PC-3 (cell line): Measurements from ENCODE around the gene CD200R1. TPM values are rescaled to one million over a fixed set of nuclear protein-coding genes. Genes with fewer than 3 reads are reported as not detected.

Experiments used
- ATAC-seq: fragments of 200-7000 bp; cut with Tn5 transposase; 2 replicates; pipeline ENCODE4 v1.9.1; 2020; ENCODE audit warnings: mild to moderate bottlenecking, moderate library complexity
- BruUV-seq: library from RNA; stranded (reverse); fragments of 400-500 nt; replicated peaks from 2 replicates; lab custom pipeline; 2021; lab: Mats Ljungman, UMichigan
- CTCF ChIA-PET: fragments of 300-600 bp; sonication (Branson Sonifier 250); formaldehyde crosslinking; loops from one replicate; lab custom pipeline; 2022; ENCODE audit warnings: antibody characterized with exemption; lab: Charles Lee
- POLR2A ChIA-PET: fragments of 300-600 bp; sonication (Branson Sonifier 250); formaldehyde crosslinking; loops from one replicate; lab custom pipeline; 2022; ENCODE audit warnings: antibody characterized with exemption; ENCODE audit not compliant: unreplicated experiment; lab: Charles Lee
- DNase-seq: peaks from one replicate; pipeline ENCODE4 v3.0.0-alpha.2; 2015
- H2AFZ ChIP-seq: fragments of 300-600 bp; sonication (generic); 2 replicates; pipeline ENCODE4 v1.6.0; 2016; ENCODE audit warnings: antibody characterized with exemption, low read length
- H3F3A ChIP-seq: fragments of 300-600 bp; sonication (generic); one replicate; pipeline ENCODE4 v1.6.0; 2017; ENCODE audit warnings: antibody characterized with exemption, low read length, control low read depth, mild to moderate bottlenecking; ENCODE audit not compliant: unreplicated experiment
- H3K27ac ChIP-seq: fragments of 300-600 bp; sonication (generic); 2 replicates; pipeline ENCODE4 v1.5.1; 2016; ENCODE audit warnings: mild to moderate bottlenecking, low read length
- H3K27me3 ChIP-seq: fragments of 300-600 bp; sonication (generic); 2 replicates; pipeline ENCODE4 v1.6.1; 2016; ENCODE audit warnings: low read length, mixed read lengths
- H3K36me3 ChIP-seq: fragments of 300-600 bp; sonication (generic); 2 replicates; pipeline ENCODE4 v1.6.1; 2016; ENCODE audit warnings: low read depth, mixed run types, low read length, mixed read lengths
- H3K4me1 ChIP-seq: fragments of 300-600 bp; sonication (generic); 2 replicates; pipeline ENCODE4 v1.5.1; 2016; ENCODE audit warnings: low read length; ENCODE audit not compliant: insufficient read depth
- H3K4me2 ChIP-seq: fragments of 300-600 bp; sonication (generic); 2 replicates; pipeline ENCODE4 v1.6.0; 2016; ENCODE audit warnings: low read length
- H3K4me3 ChIP-seq: fragments of 300-600 bp; sonication (generic); 2 replicates; pipeline ENCODE4 v1.5.1; 2016; ENCODE audit warnings: mild to moderate bottlenecking, low read length, mixed read lengths
- H3K79me2 ChIP-seq: fragments of 300-600 bp; sonication (generic); 2 replicates; pipeline ENCODE4 v1.6.1; 2017; ENCODE audit warnings: low read length, mixed read lengths
- H3K9ac ChIP-seq: fragments of 300-600 bp; sonication (generic); 2 replicates; pipeline ENCODE4 v1.6.0; 2016; ENCODE audit warnings: mild to moderate bottlenecking, low read length
- H3K9me2 ChIP-seq: fragments of 300-600 bp; sonication (generic); replicated peaks from 2 replicates; pipeline ENCODE4 v1.6.1; 2016; ENCODE audit warnings: mixed run types, low read length, mixed read lengths
- H3K9me3 ChIP-seq: fragments of 300-600 bp; sonication (generic); 2 replicates; pipeline ENCODE4 v1.6.1; 2016; ENCODE audit warnings: low read length, mixed read lengths
- H4K20me1 ChIP-seq: fragments of 300-600 bp; sonication (generic); 2 replicates; pipeline ENCODE4 v1.6.1; 2016; ENCODE audit warnings: low read length, mixed read lengths
- EZH2 ChIP-seq: fragments of 300-600 bp; sonication (generic); IDR thresholded peaks from one replicate; pipeline ENCODE4 v1.6.1; 2017; ENCODE audit warnings: antibody characterized with exemption, mild to moderate bottlenecking, low read length; ENCODE audit not compliant: unreplicated experiment
- EZH2phosphoT487 ChIP-seq: fragments of 300-600 bp; sonication (generic); IDR thresholded peaks from 2 replicates; pipeline ENCODE4 v1.6.1; 2018; ENCODE audit warnings: mild to moderate bottlenecking, antibody characterized with exemption, low read length, borderline replicate concordance
- intact Hi-C: fragments of 100-400 bp; cut with micrococcal nuclease; formaldehyde crosslinking; loops from 2 replicates; pipeline ENCODE4 v1.9.0; 2023
- total RNA-seq: library from RNA; depleted of rRNA; stranded (reverse); fragments of >200 nt; gene quantifications from 2 replicates; pipeline ENCODE4 v1.2.3, GENCODE V29; 2014
- TF ChIP-seq, protein P1 (sequence below): fragments of 300-600 bp; sonication (generic); conservative IDR thresholded peaks from 2 replicates; pipeline ENCODE4 v1.5.1; 2017; ENCODE audit warnings: antibody characterized with exemption, low read depth, mild to moderate bottlenecking, low read length

Gene CD200R1
- total RNA-seq, 1 experiment from 2014 or later, result not detected

GRCh38 chr3:112904786-112905185 is 70.1 kb downstream of the CD200R1 start:
- H3K27me3 ChIP-seq, result peaks cover 4% of the 10 kb centered on the region; the same call in 1 of the 2 replicates
- H3K4me2 ChIP-seq, result no peak overlapping the region
- H3K4me1 ChIP-seq, result no peaks in the 10 kb centered on the region
- POLR2A ChIA-PET, result no interaction called here
- no peak overlapping the region for H3K9ac ChIP-seq
- no peaks in the 10 kb centered on the region for H4K20me1 ChIP-seq
- no peaks in the 10 kb centered on the region for H3K9me2 ChIP-seq
- intact Hi-C loops, result no loop called here
- H3K9me3 ChIP-seq, result no peaks in the 10 kb centered on the region
- CTCF ChIA-PET, result no interaction called here
- ATAC-seq (no peak), DNase-seq (no peak)
- H3F3A ChIP-seq, result no peaks in the 10 kb centered on the region
- BruUV-seq, result no TSS peak
- TF ChIP-seq, protein P1, sequence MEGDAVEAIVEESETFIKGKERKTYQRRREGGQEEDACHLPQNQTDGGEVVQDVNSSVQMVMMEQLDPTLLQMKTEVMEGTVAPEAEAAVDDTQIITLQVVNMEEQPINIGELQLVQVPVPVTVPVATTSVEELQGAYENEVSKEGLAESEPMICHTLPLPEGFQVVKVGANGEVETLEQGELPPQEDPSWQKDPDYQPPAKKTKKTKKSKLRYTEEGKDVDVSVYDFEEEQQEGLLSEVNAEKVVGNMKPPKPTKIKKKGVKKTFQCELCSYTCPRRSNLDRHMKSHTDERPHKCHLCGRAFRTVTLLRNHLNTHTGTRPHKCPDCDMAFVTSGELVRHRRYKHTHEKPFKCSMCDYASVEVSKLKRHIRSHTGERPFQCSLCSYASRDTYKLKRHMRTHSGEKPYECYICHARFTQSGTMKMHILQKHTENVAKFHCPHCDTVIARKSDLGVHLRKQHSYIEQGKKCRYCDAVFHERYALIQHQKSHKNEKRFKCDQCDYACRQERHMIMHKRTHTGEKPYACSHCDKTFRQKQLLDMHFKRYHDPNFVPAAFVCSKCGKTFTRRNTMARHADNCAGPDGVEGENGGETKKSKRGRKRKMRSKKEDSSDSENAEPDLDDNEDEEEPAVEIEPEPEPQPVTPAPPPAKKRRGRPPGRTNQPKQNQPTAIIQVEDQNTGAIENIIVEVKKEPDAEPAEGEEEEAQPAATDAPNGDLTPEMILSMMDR, result no peak
- no peaks in the 10 kb centered on the region for H3K36me3 ChIP-seq
- H3K79me2 ChIP-seq, result no peaks in the 10 kb centered on the region
- no peak overlapping the region for H2AFZ ChIP-seq
- H3K27ac ChIP-seq, result no peak overlapping the region
- H3K4me3 ChIP-seq, result no peak overlapping the region

GRCh38 chr3:112900113-112900512 is 74.8 kb downstream of the CD200R1 start:
- BruUV-seq, result no TSS peak
- no peaks in the 10 kb centered on the region for H3K36me3 ChIP-seq
- no peak overlapping the region for H3K4me2 ChIP-seq
- no peaks in the 10 kb centered on the region for H3K79me2 ChIP-seq
- H3K4me3 ChIP-seq, result no peak overlapping the region
- intact Hi-C loops, result no loop called here
- no peak overlapping the region for H3K27ac ChIP-seq
- H3K27me3 ChIP-seq, result peaks cover 8% of the 10 kb centered on the region; the same call in 1 of the 2 replicates
- no peaks in the 10 kb centered on the region for H3F3A ChIP-seq
- ChIA-PET CTCF (no interaction called here), POLR2A (no interaction called here)
- H4K20me1 ChIP-seq, result no peaks in the 10 kb centered on the region
- no peaks in the 10 kb centered on the region for H3K9me2 ChIP-seq
- no peak overlapping the region for H2AFZ ChIP-seq
- DNase-seq (no peak), ATAC-seq (no peak)
- H3K4me1 ChIP-seq, result no peaks in the 10 kb centered on the region
- no peak overlapping the region for H3K9ac ChIP-seq
- no peaks in the 10 kb centered on the region for H3K9me3 ChIP-seq
- TF ChIP-seq EZH2phosphoT487, result no peak
- TF ChIP-seq EZH2, result no peak
- TF ChIP-seq, protein P1, result no peak

GRCh38 chr3:112897791-112898190 is 77.1 kb downstream of the CD200R1 start:
- no peaks in the 10 kb centered on the region for H3K9me2 ChIP-seq
- no peak overlapping the region for H3K9ac ChIP-seq
- H3K36me3 ChIP-seq, result no peaks in the 10 kb centered on the region
- H3K4me3 ChIP-seq, result no peak overlapping the region
- H3K4me2 ChIP-seq, result no peak overlapping the region
- DNase-seq (no peak), ATAC-seq (no peak)
- H3K9me3 ChIP-seq, result no peaks in the 10 kb centered on the region
- intact Hi-C loops, result no loop called here
- ChIA-PET POLR2A (no interaction called here), CTCF (no interaction called here)
- TF ChIP-seq, protein P1, result no peak
- no peak for TF ChIP-seq EZH2phosphoT487
- no peak for TF ChIP-seq EZH2
- H2AFZ ChIP-seq, result no peak overlapping the region
- no peaks in the 10 kb centered on the region for H4K20me1 ChIP-seq
- no TSS peak for BruUV-seq
- peaks cover 8% of the 10 kb centered on the region; the same call in 1 of the 2 replicates for H3K27me3 ChIP-seq
- no peaks in the 10 kb centered on the region for H3F3A ChIP-seq
- no peaks in the 10 kb centered on the region for H3K79me2 ChIP-seq
- no peaks in the 10 kb centered on the region; the same call in 1 of the 2 replicates for H3K4me1 ChIP-seq
- H3K27ac ChIP-seq, result no peak overlapping the region
